ENCODE measurements around the gene DGCR6L.

DNA sequence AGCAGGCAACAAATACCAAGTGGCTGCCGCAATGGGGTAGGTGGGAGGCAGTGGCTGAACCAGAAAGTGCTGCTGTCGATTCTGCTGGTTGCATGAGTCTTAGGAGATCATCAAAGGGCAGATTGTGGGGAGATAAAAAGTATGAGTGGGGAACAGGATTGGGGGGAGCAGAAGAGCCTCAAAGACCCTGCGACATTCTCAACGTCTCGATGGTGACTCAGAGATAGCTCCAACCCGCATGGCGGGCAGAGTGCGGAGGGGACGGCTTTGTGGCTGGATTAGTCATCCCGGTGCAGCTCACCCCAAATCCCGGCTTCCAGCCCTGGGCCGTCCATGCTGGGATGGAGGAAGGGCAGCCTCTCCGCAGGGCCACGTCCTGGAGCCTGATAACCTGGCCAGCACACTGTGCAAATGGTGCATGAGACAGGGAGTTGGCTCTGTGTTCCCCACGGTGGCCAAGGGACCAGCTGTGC is 40.2 kb downstream of the DGCR6L start:
- TF ChIP-seq, protein P1, sequence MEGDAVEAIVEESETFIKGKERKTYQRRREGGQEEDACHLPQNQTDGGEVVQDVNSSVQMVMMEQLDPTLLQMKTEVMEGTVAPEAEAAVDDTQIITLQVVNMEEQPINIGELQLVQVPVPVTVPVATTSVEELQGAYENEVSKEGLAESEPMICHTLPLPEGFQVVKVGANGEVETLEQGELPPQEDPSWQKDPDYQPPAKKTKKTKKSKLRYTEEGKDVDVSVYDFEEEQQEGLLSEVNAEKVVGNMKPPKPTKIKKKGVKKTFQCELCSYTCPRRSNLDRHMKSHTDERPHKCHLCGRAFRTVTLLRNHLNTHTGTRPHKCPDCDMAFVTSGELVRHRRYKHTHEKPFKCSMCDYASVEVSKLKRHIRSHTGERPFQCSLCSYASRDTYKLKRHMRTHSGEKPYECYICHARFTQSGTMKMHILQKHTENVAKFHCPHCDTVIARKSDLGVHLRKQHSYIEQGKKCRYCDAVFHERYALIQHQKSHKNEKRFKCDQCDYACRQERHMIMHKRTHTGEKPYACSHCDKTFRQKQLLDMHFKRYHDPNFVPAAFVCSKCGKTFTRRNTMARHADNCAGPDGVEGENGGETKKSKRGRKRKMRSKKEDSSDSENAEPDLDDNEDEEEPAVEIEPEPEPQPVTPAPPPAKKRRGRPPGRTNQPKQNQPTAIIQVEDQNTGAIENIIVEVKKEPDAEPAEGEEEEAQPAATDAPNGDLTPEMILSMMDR (conservative IDR thresholded peaks at IDR 0.05 in 1 of 2, IDR thresholded peaks at IDR 0.05 in 1 of 2; ENCODE audit: low read depth in 1 of 2, low read length in 2 of 2), result no peak
- no peak for TF ChIP-seq EZH2 (IDR thresholded peaks at IDR 0.05; ENCODE audit: low read length, missing control alignments)

Data from fibroblast of lung (primary cell).